ENCODE results near the gene LTBP1.

The LTBP1 gene

GRCh38 chr2:33444967-33445366 lies 498.2 kb downstream of the LTBP1 start:
- no peaks in the 10 kb centered on the region for H3K27me3 ChIP-seq (ENCODE audit: low read depth, low read length)
- H3K9me3 ChIP-seq (ENCODE audit: control insufficient read depth in 1 of 2, low read length in 2 of 2), result no peaks in the 10 kb centered on the region
- no peaks in the 10 kb centered on the region for H3K4me1 ChIP-seq (ENCODE audit: control insufficient read depth in 1 of 2, insufficient read depth in 2 of 2, low read length in 2 of 2)
- no peak overlapping the region for H3K27ac ChIP-seq (ENCODE audit: low read length)
- H3K4me3 ChIP-seq (ENCODE audit: low read depth in 1 of 2, low read length in 2 of 2), result no peak overlapping the region
- no peaks in the 10 kb centered on the region for H3K36me3 ChIP-seq (ENCODE audit: control insufficient read depth in 1 of 2, insufficient read depth in 2 of 2, low read length in 2 of 2)

DNA sequence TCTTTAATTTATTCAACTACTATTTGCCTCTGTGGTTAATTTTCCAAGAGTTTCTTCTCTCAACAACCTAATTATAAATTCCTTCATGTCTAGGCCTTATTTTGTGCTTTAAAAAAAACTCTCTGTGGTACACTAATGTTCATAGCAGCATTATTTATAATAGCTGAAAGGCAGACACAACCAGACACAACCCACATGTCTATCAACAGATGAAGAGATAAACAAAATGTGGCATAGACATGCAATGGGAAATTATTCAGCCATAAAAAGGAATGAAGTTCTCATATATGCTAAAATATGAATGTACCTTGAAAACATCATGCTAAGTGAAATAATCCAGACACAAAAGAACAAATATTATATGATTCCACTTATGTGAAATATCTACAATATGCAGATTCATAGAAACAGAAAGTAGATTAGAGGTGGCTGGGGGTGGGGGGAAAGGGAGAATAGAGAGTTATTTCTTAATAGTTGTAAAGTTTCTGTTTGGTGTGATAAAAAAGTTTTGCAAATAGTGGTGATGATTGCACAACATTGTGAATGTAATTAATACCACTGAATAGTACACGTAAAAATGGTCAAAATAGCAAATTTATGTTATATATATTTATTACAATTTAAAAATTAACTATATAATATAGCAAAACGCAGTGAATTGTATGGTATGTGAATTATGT lies 501.6 kb downstream of the LTBP1 start:
- Histone ChIP-seq H3K4me1 (ENCODE audit: control insufficient read depth in 1 of 2, insufficient read depth in 2 of 2, low read length in 2 of 2) (no peaks in the 10 kb centered on the region), H3K36me3 (ENCODE audit: control insufficient read depth in 1 of 2, insufficient read depth in 2 of 2, low read length in 2 of 2) (no peaks in the 10 kb centered on the region), H3K27me3 (ENCODE audit: low read depth, low read length) (no peaks in the 10 kb centered on the region), H3K4me3 (ENCODE audit: low read depth in 1 of 2, low read length in 2 of 2) (no peak overlapping the region), H3K9me3 (ENCODE audit: control insufficient read depth in 1 of 2, low read length in 2 of 2) (peaks cover 0 to 17% of the 10 kb centered on the region in 2 donors), H3K27ac (ENCODE audit: low read length) (no peak overlapping the region)
